H1 (cell line): ENCODE data around the gene TAF9. TPM values are rescaled to one million over a fixed set of nuclear protein-coding genes. Genes with fewer than 3 reads are reported as not detected.

Experiments used
- CTCF ChIA-PET: fragments of 300-600 bp; sonication (Branson Sonifier 250); formaldehyde crosslinking; loops from one replicate; lab custom pipeline; 2021; ENCODE audit not compliant: partially characterized antibody; lab: Charles Lee
- POLR2A ChIA-PET: fragments of 300-600 bp; sonication (Branson Sonifier 250); formaldehyde crosslinking; loops from one replicate; lab custom pipeline; 2021; ENCODE audit warnings: inconsistent platforms; ENCODE audit not compliant: partially characterized antibody; lab: Charles Lee
- DNase-seq, 2 experiments: peaks; one replicate each; pipeline versions ENCODE4 v3.0.0 to v3.0.0-alpha.2; 2010 to 2022; ENCODE audit warnings: low spot score in 2 of 2, low read depth in 1 of 2, mixed read lengths in 1 of 2
- FAIRE-seq: peaks from 2 replicates; lab custom pipeline; 2011; peaks lifted over from hg19 to GRCh38; lab: Jason Lieb, UNC
- H2AFZ ChIP-seq: 2 replicates; pipeline ENCODE4 v1.8.1; 2012; ENCODE audit warnings: low read length, inconsistent platforms
- H2AK5ac ChIP-seq: 2 replicates; pipeline ENCODE4 v1.6.1; 2013; ENCODE audit warnings: low read depth, low read length
- H2BK120ac ChIP-seq: replicated peaks from 2 replicates; pipeline ENCODE3; 2013; ENCODE audit warnings: low read depth, low read length, inconsistent platforms
- H2BK12ac ChIP-seq: 2 replicates; pipeline ENCODE4 v1.6.1; 2013; ENCODE audit warnings: low read depth, low read length
- H2BK15ac ChIP-seq: 2 replicates; pipeline ENCODE4 v1.6.1; 2013; ENCODE audit warnings: low read length
- H2BK20ac ChIP-seq: 2 replicates; pipeline ENCODE4 v1.6.1; 2013; ENCODE audit warnings: low read length
- H2BK5ac ChIP-seq: 2 replicates; pipeline ENCODE4 v1.6.1; 2013; ENCODE audit warnings: low read depth, low read length
- H3K14ac ChIP-seq: 2 replicates; pipeline ENCODE4 v1.6.1; 2013; ENCODE audit warnings: inconsistent platforms; ENCODE audit not compliant: insufficient read length
- H3K18ac ChIP-seq: 2 replicates; pipeline ENCODE4 v1.6.1; 2013; ENCODE audit warnings: low read length; ENCODE audit errors: extremely low read depth
- H3K23ac ChIP-seq: 2 replicates; pipeline ENCODE4 v1.6.1; 2013; ENCODE audit warnings: inconsistent platforms; ENCODE audit not compliant: insufficient read length
- H3K23me2 ChIP-seq: 2 replicates; pipeline ENCODE4 v1.6.1; 2013; ENCODE audit warnings: low read depth, low read length
- H3K27ac ChIP-seq: 2 replicates; pipeline ENCODE4 v1.6.1; 2011; ENCODE audit warnings: low read depth, low read length, inconsistent platforms
- H3K27me3 ChIP-seq, 4 experiments: replicated peaks in 1 of 4; 1 replicate in 1 of 4; 2 replicates in 3 of 4; pipeline versions ENCODE4 v1.6.1 to v1.8.1; 2011 to 2013; ENCODE audit warnings: low read length in 3 of 4, mild to moderate bottlenecking in 3 of 4, inconsistent platforms in 2 of 4, mixed read lengths in 2 of 4, moderate library complexity in 1 of 4; ENCODE audit not compliant: control insufficient read depth in 3 of 4, insufficient read depth in 3 of 4; ENCODE audit errors: extremely low read depth in 1 of 4
- H3K36me3 ChIP-seq, 4 experiments: 2 replicates each; pipeline versions ENCODE4 v1.6.1 to v1.8.1; 2011 to 2013; ENCODE audit warnings: mild to moderate bottlenecking in 4 of 4, low read length in 3 of 4, moderate library complexity in 2 of 4, control low read depth in 1 of 4, inconsistent platforms in 1 of 4; ENCODE audit not compliant: insufficient read depth in 4 of 4, control insufficient read depth in 2 of 4
- H3K4ac ChIP-seq: replicated peaks from 2 replicates; pipeline ENCODE3; 2013; ENCODE audit warnings: low read length, low read depth, mixed read lengths, inconsistent platforms; ENCODE audit not compliant: insufficient read length
- H3K4me1 ChIP-seq, 4 experiments: replicated peaks in 1 of 4; 1 replicate in 1 of 4; 2 replicates in 3 of 4; pipeline versions ENCODE4 v1.6.1 to v1.8.1; 2011 to 2013; ENCODE audit warnings: low read length in 3 of 4, inconsistent platforms in 2 of 4, mixed read lengths in 1 of 4; ENCODE audit not compliant: insufficient read depth in 4 of 4, control insufficient read depth in 3 of 4
- H3K4me2 ChIP-seq, 2 experiments: 2 replicates each; pipeline versions ENCODE4 v1.6.1 to v1.8.1; 2011 to 2013; ENCODE audit warnings: low read depth in 2 of 2, low read length in 2 of 2, control low read depth in 1 of 2, inconsistent platforms in 1 of 2, mild to moderate bottlenecking in 1 of 2; ENCODE audit not compliant: insufficient read depth in 1 of 2
- H3K4me3 ChIP-seq, 4 experiments: fragments of 200-600, 300-600 bp in 1 of 4; sonication (generic), shearing (Covaris generic), sonication (Bioruptor Twin) in 1 of 4; 2 replicates each; pipeline versions ENCODE4 v1.5.1 to v1.8.1; 2011 to 2016; ENCODE audit warnings: low read length in 4 of 4, low read depth in 3 of 4, control low read depth in 2 of 4, inconsistent platforms in 2 of 4, mild to moderate bottlenecking in 2 of 4, mixed read lengths in 1 of 4, moderate library complexity in 1 of 4; ENCODE audit not compliant: insufficient read depth in 2 of 4; ENCODE audit errors: extremely low read depth in 1 of 4
- H3K56ac ChIP-seq: replicated peaks from 2 replicates; pipeline ENCODE3; 2013; ENCODE audit warnings: low read depth, mild to moderate bottlenecking, mixed read lengths, low read length, inconsistent platforms; ENCODE audit not compliant: insufficient read length
- H3K79me1 ChIP-seq: 2 replicates; pipeline ENCODE4 v1.6.1; 2013; ENCODE audit warnings: low read depth, low read length, control low read depth
- H3K79me2 ChIP-seq, 2 experiments: 2 replicates each; pipeline versions ENCODE4 v1.6.1 to v1.8.1; 2012 to 2013; ENCODE audit warnings: low read length in 2 of 2, mild to moderate bottlenecking in 2 of 2, inconsistent platforms in 1 of 2; ENCODE audit not compliant: insufficient read depth in 2 of 2, control insufficient read depth in 1 of 2
- H3K9ac ChIP-seq, 4 experiments: replicated peaks in 1 of 4; 1 replicate in 1 of 4; 2 replicates in 3 of 4; pipeline versions ENCODE4 v1.6.1 to v1.8.1; 2011 to 2013; ENCODE audit warnings: low read depth in 3 of 4, low read length in 3 of 4, control low read depth in 2 of 4, mild to moderate bottlenecking in 2 of 4, moderate library complexity in 2 of 4, inconsistent platforms in 1 of 4; ENCODE audit errors: extremely low read depth in 1 of 4
- H3K9me3 ChIP-seq, 2 experiments: 2 replicates each; pipeline versions ENCODE4 v1.6.1 to v1.8.1; 2012 to 2013; ENCODE audit warnings: mild to moderate bottlenecking in 2 of 2, moderate library complexity in 2 of 2, control low read depth in 1 of 2, inconsistent platforms in 1 of 2, low read depth in 1 of 2, low read length in 1 of 2, mixed read lengths in 1 of 2; ENCODE audit not compliant: insufficient read depth in 2 of 2
- H4K20me1 ChIP-seq, 2 experiments: replicated peaks in 1 of 2; 2 replicates each; pipeline versions ENCODE3 to v1.8.1; 2011 to 2013; ENCODE audit warnings: inconsistent platforms in 2 of 2, low read length in 2 of 2, mild to moderate bottlenecking in 1 of 2; ENCODE audit not compliant: insufficient read depth in 2 of 2, control insufficient read depth in 1 of 2
- H4K5ac ChIP-seq: 2 replicates; pipeline ENCODE4 v1.6.1; 2013; ENCODE audit warnings: low read length, low read depth, mixed read lengths, inconsistent platforms; ENCODE audit not compliant: insufficient read length
- H4K8ac ChIP-seq: 2 replicates; pipeline ENCODE4 v1.8.0; 2013; ENCODE audit warnings: mild to moderate bottlenecking, moderate library complexity, low read length, inconsistent platforms; ENCODE audit not compliant: insufficient read depth; ENCODE audit errors: extremely low read depth
- H4K91ac ChIP-seq: replicated peaks from 2 replicates; pipeline ENCODE3; 2013; ENCODE audit warnings: low read length, mixed read lengths, inconsistent platforms; ENCODE audit not compliant: insufficient read length
- EP300 ChIP-seq, 2 experiments: IDR thresholded peaks; 1 replicate in 1 of 2; 2 replicates in 1 of 2; pipeline ENCODE4 v1.6.1; 2011 to 2012; ENCODE audit warnings: low read depth in 2 of 2, low read length in 2 of 2, mild to moderate bottlenecking in 2 of 2, borderline replicate concordance in 1 of 2, inconsistent platforms in 1 of 2, moderate library complexity in 1 of 2
- NANOG ChIP-seq: IDR thresholded peaks from 2 replicates; pipeline ENCODE4 v1.6.1; 2011; ENCODE audit warnings: low read length, low read depth, mild to moderate bottlenecking, inconsistent platforms; ENCODE audit not compliant: insufficient read depth, poor library complexity, severe bottlenecking
- POLR2A ChIP-seq, 2 experiments: IDR thresholded peaks; 1 replicate in 1 of 2; 2 replicates in 1 of 2; pipeline ENCODE4 v1.6.1; 2011; ENCODE audit warnings: low read depth in 2 of 2, low read length in 2 of 2, mild to moderate bottlenecking in 2 of 2; ENCODE audit errors: control extremely low read depth in 1 of 2
- RXRA ChIP-seq: IDR thresholded peaks from 2 replicates; pipeline ENCODE4 v1.6.1; 2011; ENCODE audit warnings: low read depth, mild to moderate bottlenecking, low read length, moderate library complexity; ENCODE audit not compliant: insufficient read depth
- SIN3A ChIP-seq, 2 experiments: IDR thresholded peaks in 1 of 2; conservative IDR thresholded peaks in 1 of 2; 2 replicates each; pipeline ENCODE4 v1.6.1; 2011 to 2012; ENCODE audit warnings: low read length in 2 of 2, improper control_type of control experiment in 1 of 2, low read depth in 1 of 2, mild to moderate bottlenecking in 1 of 2
- SIRT6 ChIP-seq: IDR thresholded peaks from one replicate; pipeline ENCODE4 v1.7.1; 2012; ENCODE audit warnings: low read length, inconsistent platforms
- WGBS, 2 experiments: shearing (Covaris generic) in 1 of 2; methylation state at CpG; one replicate each; pipeline versions ENCODE4 v1.1.6 to v1.1.7; 2013 to 2015; ENCODE audit warnings: low lambda C conversion rate in 2 of 2, mixed read lengths in 2 of 2, inconsistent platforms in 1 of 2, low coverage in 1 of 2, missing lambda C conversion rate in 1 of 2; ENCODE audit not compliant: insufficient replicate concordance in 2 of 2, insufficient coverage in 1 of 2, insufficient read length in 1 of 2; ENCODE audit errors: extremely low coverage in 1 of 2, missing lambda C conversion rate in 1 of 2; 5-methylcytosine and 5-hydroxymethylcytosine counted together
- polyA plus RNA-seq, 7 experiments: library from polyadenylated mRNA; depleted of rRNA in 3 of 7; stranded (reverse) in 5 of 7; unstranded in 2 of 7; fragments of >200 nt in 5 of 7; fragments of 200-250 nt in 2 of 7; gene quantifications; 1 replicate in 5 of 7; 2 replicates in 1 of 7; 4 replicates in 1 of 7; pipeline versions ENCODE4 v1.2.1 to v1.2.3, GENCODE V29; 2011 to 2013; ENCODE audit warnings: missing spikeins in 2 of 7, mixed read lengths in 2 of 7
- total RNA-seq: library from RNA; stranded (reverse); fragmentation: NEBNext Ultra II Directional; extraction: Animal tissue kit (Norgen Biotek cat#: 25700); gene quantifications from 2 replicates; pipeline ENCODE4 v1.2.1, GENCODE V29; 2021

TAF9 gene
- total and polyA plus RNA-seq, 2 of the 8 experiments (the other 6 are each of a cell fraction or from before 2014, with no cell fraction given): 85.1 to 135 TPM

DNA sequence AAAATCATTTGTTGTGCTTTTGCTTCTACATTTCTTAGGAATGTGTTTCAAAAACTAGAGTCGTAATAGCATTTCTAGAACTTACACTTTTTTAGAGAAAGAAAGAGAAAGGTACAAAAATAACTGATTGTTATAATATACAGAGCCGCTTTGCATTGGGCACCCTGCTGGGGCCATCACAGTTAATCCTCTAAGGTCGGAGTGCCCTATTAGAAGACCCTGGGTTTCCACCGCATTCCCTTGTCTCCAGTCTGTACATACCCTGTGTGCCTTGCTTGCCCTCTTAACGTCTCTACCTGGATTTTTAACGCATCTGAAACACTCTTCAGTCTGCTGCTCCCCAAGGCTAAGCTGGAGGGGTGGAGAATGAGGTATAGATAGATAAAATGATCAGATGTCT lies 46.9 kb upstream of the TAF9 start:
- Histone ChIP-seq H3K79me1 (no peaks in the 10 kb centered on the region; the same call in 1 of the 2 replicates), H3K36me3 (peaks cover 2 to 19% (median 12%) of the 10 kb centered on the region in 4 experiments; a peak in 5 of 8 replicates), H4K20me1 (peaks cover 0 to 2% of the 10 kb centered on the region in 2 experiments), H2BK15ac (no peak overlapping the region), H3K23ac (no peak overlapping the region), H2BK12ac (no peak overlapping the region), H3K4me2 (peak overlapping the region; percentile 77 to 87), H3K27ac (no peak overlapping the region), H3K4ac (no peak overlapping the region), H4K8ac (no peak overlapping the region), H3K79me2 (peaks cover 0 to 5% of the 10 kb centered on the region in 2 experiments; a peak in 1 of 4 replicates), H3K23me2 (peaks cover 11% of the 10 kb centered on the region), H4K91ac (no peak overlapping the region), H2BK5ac (no peak overlapping the region), H2AFZ (no peak overlapping the region), H3K4me1 (no peaks in the 10 kb centered on the region; a peak in 2 of 7 replicates), H2BK20ac (no peak overlapping the region), H2BK120ac (no peak overlapping the region), H3K9me3 (no peaks in the 10 kb centered on the region), H3K18ac (no peak overlapping the region), H3K56ac (no peak overlapping the region), H4K5ac (no peak overlapping the region), H3K9ac (peak overlapping the region; percentile 6 to 92 (median 79); a peak in 2 of 7 replicates), H2AK5ac (no peak overlapping the region), H3K4me3 (peak overlapping the region; percentile 89 to 93 (median 92)), H3K27me3 (no peaks in the 10 kb centered on the region), H3K14ac (no peak overlapping the region)
- ChIA-PET CTCF (no interaction called here), POLR2A (no interaction called here)
- FAIRE-seq (peak; percentile 28), DNase-seq (peak in 1 of 2 experiments; percentile 47)
- TF ChIP-seq SIN3A (conservative IDR thresholded peaks at IDR 0.05 in 1 of 2, IDR thresholded peaks at IDR 0.05 in 1 of 2; ENCODE audit: low read depth in 1 of 2, low read length in 2 of 2): no peak
- TF ChIP-seq SIRT6: no peak
- TF ChIP-seq EP300 (IDR thresholded peaks at IDR 0.05; ENCODE audit: borderline replicate concordance in 1 of 2, low read depth in 2 of 2, low read length in 2 of 2): no peak
- TF ChIP-seq RXRA: no peak
- TF ChIP-seq POLR2A (IDR thresholded peaks at IDR 0.05; ENCODE audit: control extremely low read depth in 1 of 2, low read depth in 2 of 2, low read length in 2 of 2): peak in 1 of 2 experiments; percentile 20; a peak in 1 of 3 replicates
- TF ChIP-seq NANOG: peak; percentile 60
- WGBS, 2 experiments: 15% methylated on average over 6 of the region's 6 CpGs; no CpG with 5 or more reads in 1 of the 2 experiments
